CD14-positive monocyte (primary cell): ENCODE data around the gene FGD3. TPM values are rescaled to one million over a fixed set of nuclear protein-coding genes. Genes with fewer than 3 reads are reported as not detected.

Experiments
- DNase-seq, 3 donors: peaks; one replicate each; pipeline ENCODE4 v3.0.0-alpha.2; 2011 to 2022
- H2AFZ ChIP-seq: 2 replicates; pipeline ENCODE4 v1.6.0; 2012; ENCODE audit warnings: mild to moderate bottlenecking, low read depth, low read length, inconsistent platforms; ENCODE audit not compliant: insufficient read depth, poor library complexity, severe bottlenecking
- H3K27ac ChIP-seq, 2 donors: 1 replicate in 1 of 2; 2 replicates in 1 of 2; pipeline ENCODE4 v1.5.1; 2012 to 2013; ENCODE audit warnings: low read length in 2 of 2, control low read depth in 1 of 2, inconsistent platforms in 1 of 2, low read depth in 1 of 2, mild to moderate bottlenecking in 1 of 2
- H3K27me3 ChIP-seq, 2 donors: one replicate each; pipeline versions ENCODE4 v1.6.0 to v1.6.1; 2011 to 2013; ENCODE audit warnings: low read length in 2 of 2; ENCODE audit not compliant: control insufficient read depth in 2 of 2, insufficient read depth in 2 of 2
- H3K36me3 ChIP-seq, 2 donors: replicated peaks in 1 of 2; 1 replicate in 1 of 2; 2 replicates in 1 of 2; pipeline versions ENCODE4 v1.5.1 to v1.6.1; 2012 to 2013; ENCODE audit warnings: low read length in 2 of 2, control low read depth in 1 of 2, inconsistent platforms in 1 of 2, mild to moderate bottlenecking in 1 of 2; ENCODE audit not compliant: insufficient read depth in 2 of 2, control insufficient read depth in 1 of 2
- H3K4me1 ChIP-seq, 2 donors: 1 replicate in 1 of 2; 2 replicates in 1 of 2; pipeline versions ENCODE4 v1.5.1 to v1.6.1; 2012 to 2013; ENCODE audit warnings: low read length in 2 of 2, control low read depth in 1 of 2, inconsistent platforms in 1 of 2, mild to moderate bottlenecking in 1 of 2, moderate library complexity in 1 of 2; ENCODE audit not compliant: insufficient read depth in 2 of 2, control insufficient read depth in 1 of 2
- H3K4me2 ChIP-seq: replicated peaks from 2 replicates; pipeline ENCODE3; 2012; ENCODE audit warnings: low read length, moderate library complexity, mild to moderate bottlenecking; ENCODE audit not compliant: poor library complexity, severe bottlenecking; ENCODE audit errors: extremely low read depth
- H3K4me3 ChIP-seq, 3 experiments: fragments of 200-600 bp in 1 of 3; sonication (generic) in 1 of 3; replicated peaks in 1 of 3; 1 replicate in 2 of 3; 2 replicates in 1 of 3; pipeline ENCODE4 v1.5.1; 2011 to 2013; ENCODE audit warnings: low read length in 3 of 3, mild to moderate bottlenecking in 3 of 3, control low read depth in 2 of 3, low read depth in 2 of 3, inconsistent platforms in 1 of 3, moderate library complexity in 1 of 3
- H3K79me2 ChIP-seq: 2 replicates; pipeline ENCODE4 v1.6.0; 2012; ENCODE audit warnings: mild to moderate bottlenecking, control low read depth, inconsistent platforms, low read length, moderate library complexity; ENCODE audit not compliant: insufficient read depth
- H3K9ac ChIP-seq: 2 replicates; pipeline ENCODE4 v1.6.0; 2017; ENCODE audit warnings: low read length, mild to moderate bottlenecking; ENCODE audit not compliant: insufficient read depth, poor library complexity, severe bottlenecking
- H3K9me3 ChIP-seq, 2 donors: replicated peaks in 1 of 2; 1 replicate in 1 of 2; 2 replicates in 1 of 2; pipeline versions ENCODE4 v1.5.1 to v1.6.1; 2012 to 2013; ENCODE audit warnings: low read length in 2 of 2, control low read depth in 1 of 2; ENCODE audit not compliant: control insufficient read depth in 1 of 2, insufficient read depth in 1 of 2
- H4K20me1 ChIP-seq: 2 replicates; pipeline ENCODE4 v1.6.0; 2012; ENCODE audit warnings: mild to moderate bottlenecking, low read length, control low read depth, moderate library complexity; ENCODE audit not compliant: insufficient read depth
- H3K27ac Mint-ChIP-seq, 7 donors: one replicate each; pipeline ENCODE4 v1.8.0; 2020; ENCODE audit warnings: mild to moderate bottlenecking in 7 of 7, mixed read lengths in 7 of 7, moderate library complexity in 6 of 7, inconsistent platforms in 2 of 7
- H3K27me3 Mint-ChIP-seq, 3 donors: one replicate each; pipeline ENCODE4 v1.8.0; 2021 to 2022; ENCODE audit warnings: low read depth in 3 of 3, mild to moderate bottlenecking in 3 of 3, mixed read lengths in 3 of 3, moderate library complexity in 3 of 3, inconsistent platforms in 1 of 3
- H3K36me3 Mint-ChIP-seq, 2 donors: one replicate each; pipeline ENCODE4 v1.8.0; 2020; ENCODE audit warnings: mixed read lengths in 2 of 2, inconsistent platforms in 1 of 2, mild to moderate bottlenecking in 1 of 2
- H3K4me1 Mint-ChIP-seq: one replicate; pipeline ENCODE4 v1.8.0; 2020; ENCODE audit warnings: mild to moderate bottlenecking, mixed read lengths
- H3K4me3 Mint-ChIP-seq, 2 donors: one replicate each; pipeline ENCODE4 v1.8.0; 2020; ENCODE audit warnings: mild to moderate bottlenecking in 2 of 2, mixed read lengths in 2 of 2, moderate library complexity in 1 of 2
- H3K9me3 Mint-ChIP-seq, 7 donors: one replicate each; pipeline ENCODE4 v1.8.0; 2020 to 2022; ENCODE audit warnings: mixed read lengths in 7 of 7, mild to moderate bottlenecking in 6 of 7, moderate library complexity in 6 of 7, inconsistent platforms in 2 of 7
- CTCF ChIP-seq: fragments of 200-600 bp; IDR thresholded peaks from one replicate; pipeline ENCODE4 v1.8.0; 2022; ENCODE audit warnings: antibody characterized with exemption, mild to moderate bottlenecking
- WGBS: methylation state at CpG from one replicate; pipeline ENCODE4 v1.1.5; 2013; ENCODE audit warnings: missing lambda C conversion rate; ENCODE audit not compliant: insufficient coverage; 5-methylcytosine and 5-hydroxymethylcytosine counted together
- intact Hi-C, 2 donors: fragments of 100-400 bp; cut with micrococcal nuclease; formaldehyde crosslinking; loops; one replicate each; pipeline versions ENCODE4 v1.15.0 to v1.15.1; 2023
- polyA plus RNA-seq, 3 donors: library from polyadenylated mRNA; depleted of rRNA in 1 of 3; unstranded in 2 of 3; stranded (reverse) in 1 of 3; fragments of 300-500 nt in 2 of 3; fragments of >200 nt in 1 of 3; fragmentation: Illumina TruSeq in 2 of 3; gene quantifications; 1 replicate in 2 of 3; 2 replicates in 1 of 3; pipeline ENCODE4 v1.2.3, GENCODE V29; 2012 to 2021

Gene FGD3
- polyA plus RNA-seq, 3 donors, result 32.4 to 120 (median 56.2) TPM

GRCh38 chr9:93020771-93021670 is 73.7 kb downstream of the FGD3 start:
- Mint-ChIP-seq H3K36me3 (peaks cover 77 to 96% of the 10 kb centered on the region in 2 donors), H3K27me3 (peaks cover 0 to 1% (median 0%) of the 10 kb centered on the region in 3 donors), H3K4me3 (no peak overlapping the region), H3K27ac (peak overlapping the region in 2 of 7 donors; percentile 40 to 72), H3K9me3 (no peaks in the 10 kb centered on the region), H3K4me1 (peaks cover 32% of the 10 kb centered on the region)
- Histone ChIP-seq H3K4me1 (peaks cover 22 to 27% of the 10 kb centered on the region in 2 donors), H2AFZ (no peak overlapping the region), H3K36me3 (peaks cover 86 to 100% of the 10 kb centered on the region in 2 donors), H3K27me3 (no peaks in the 10 kb centered on the region), H3K9me3 (no peaks in the 10 kb centered on the region), H3K4me3 (no peak overlapping the region), H3K79me2 (peaks cover 25% of the 10 kb centered on the region), H3K9ac (no peak overlapping the region), H3K27ac (peak overlapping the region in 1 of 2 donors; percentile 53), H4K20me1 (peaks cover 84% of the 10 kb centered on the region), H3K4me2 (no peak overlapping the region)
- intact Hi-C loops, result no loop called here
- no peak for TF ChIP-seq CTCF
- no peak for DNase-seq
- 95% methylated on average over 12 of the region's 27 CpGs for WGBS

- no peaks in the 10 kb centered on the region for H3K27me3 ChIP-seq
- DNase-seq, result no peak
- H3K9ac ChIP-seq, result no peak overlapping the region
- intact Hi-C loops, result no loop called here
- H3K9me3 ChIP-seq, result no peaks in the 10 kb centered on the region
- Mint-ChIP-seq H3K27ac (peak overlapping the region in 3 of 7 donors; percentile 54 to 72 (median 71)), H3K9me3 (no peaks in the 10 kb centered on the region), H3K4me1 (peaks cover 42% of the 10 kb centered on the region), H3K27me3 (peaks cover 0 to 1% (median 0%) of the 10 kb centered on the region in 3 donors), H3K36me3 (peaks cover 82 to 96% of the 10 kb centered on the region in 2 donors), H3K4me3 (no peak overlapping the region)
- WGBS, result 91% methylated on average over 8 of the region's 9 CpGs
- H3K36me3 ChIP-seq, result peaks cover 92 to 100% of the 10 kb centered on the region in 2 donors
- no peak overlapping the region for H2AFZ ChIP-seq
- H3K4me2 ChIP-seq, result no peak overlapping the region
- no peak overlapping the region for H3K4me3 ChIP-seq
- peak overlapping the region in 1 of 2 donors; percentile 53 for H3K27ac ChIP-seq
- peaks cover 33 to 38% of the 10 kb centered on the region in 2 donors for H3K4me1 ChIP-seq
- TF ChIP-seq CTCF, result no peak
- peaks cover 35% of the 10 kb centered on the region for H3K79me2 ChIP-seq
- H4K20me1 ChIP-seq, result peaks cover 74% of the 10 kb centered on the region
These were observed 74.7 kb downstream of the FGD3 start for GRCh38 chr9:93022066-93022465.
